ENCODE measurements around the gene FCMR.

FCMR gene

GRCh38 chr1:206900149-206900548, 21.6 kb downstream of the FCMR start:
- DNase-seq (ENCODE audit: low read depth, low spot score): no peak

- DNase-seq (ENCODE audit: low read depth, low spot score): no peak
Observed at GRCh38 chr1:206899717-206900116, 22.0 kb downstream of the FCMR start.

DNA sequence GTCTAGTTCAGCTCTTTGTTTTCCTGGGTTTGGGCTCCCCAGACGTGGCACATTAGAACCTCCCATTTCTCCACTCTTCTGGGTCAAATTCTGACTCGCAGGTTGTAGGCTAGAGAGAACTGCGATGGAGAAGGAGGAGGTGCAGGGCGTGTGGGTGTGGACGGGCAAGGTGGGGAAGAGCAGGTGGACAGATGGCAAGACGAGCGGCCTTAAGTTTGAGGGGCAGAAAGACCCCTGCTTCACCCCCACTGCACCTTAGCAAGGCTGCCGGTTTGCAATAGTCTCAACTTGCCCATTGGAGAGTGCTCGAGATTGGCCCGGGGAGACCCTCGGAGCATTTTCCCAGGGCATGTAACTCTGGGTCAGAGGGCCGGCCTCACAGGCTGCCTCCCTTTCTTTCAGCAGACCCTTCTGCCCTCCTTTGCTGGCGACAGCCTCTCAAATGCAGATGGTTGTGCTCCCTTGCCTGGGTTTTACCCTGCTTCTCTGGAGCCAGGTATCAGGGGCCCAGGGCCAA, 22.8 kb downstream of the FCMR start:
- DNase-seq (ENCODE audit: low read depth, low spot score): no peak

DNA sequence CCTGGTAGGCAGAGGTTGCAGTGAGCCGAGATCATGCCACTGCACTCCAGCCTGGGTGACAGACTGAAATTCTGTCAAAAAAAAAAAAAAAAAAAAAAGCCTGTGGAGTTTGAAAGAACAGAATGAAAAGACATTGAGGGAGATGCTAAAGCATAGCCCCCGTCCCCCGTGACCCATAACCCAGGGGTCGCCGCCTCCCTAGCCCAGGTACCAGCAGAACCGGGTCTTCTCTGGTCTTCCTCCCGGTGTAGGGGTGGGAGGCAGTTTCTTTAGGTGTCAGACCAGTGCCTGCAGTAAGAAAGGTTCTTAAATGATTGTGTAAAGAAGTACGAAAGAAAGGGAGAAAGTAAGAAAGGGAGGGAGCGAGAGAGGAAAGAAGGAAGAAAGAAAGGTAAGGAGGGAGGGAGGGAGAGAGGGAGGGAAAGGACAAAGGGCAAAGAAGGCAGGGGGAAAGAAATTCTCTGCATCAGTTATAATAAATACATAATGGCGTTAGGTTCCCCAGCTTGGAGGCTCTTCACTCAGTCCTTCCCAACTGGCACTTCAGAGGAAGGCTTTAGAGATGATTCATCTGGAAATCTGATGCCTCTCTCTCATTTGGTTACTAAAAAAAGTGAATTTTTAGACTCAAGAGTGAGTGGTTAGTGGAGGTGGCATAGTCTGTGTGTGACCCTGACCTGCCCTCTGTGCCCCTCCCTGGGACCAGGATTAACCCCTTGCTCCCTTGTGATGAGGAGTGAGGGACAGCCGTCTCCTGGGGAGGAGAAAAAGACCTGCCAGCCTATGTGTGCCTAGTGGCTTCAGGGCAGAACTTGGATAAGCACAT, 23.4 kb downstream of the FCMR start:
- DNase-seq (ENCODE audit: low read depth, low spot score): no peak

GRCh38 chr1:206897175-206897574, 24.6 kb downstream of the FCMR start, which contains the start of gene IL24:
Gene IL24, plus strand, starts transcription at chr1:206897443. Its CDS starts 390 bp downstream, at chr1:206897833.
- DNase-seq (ENCODE audit: low read depth, low spot score): no peak

DNA sequence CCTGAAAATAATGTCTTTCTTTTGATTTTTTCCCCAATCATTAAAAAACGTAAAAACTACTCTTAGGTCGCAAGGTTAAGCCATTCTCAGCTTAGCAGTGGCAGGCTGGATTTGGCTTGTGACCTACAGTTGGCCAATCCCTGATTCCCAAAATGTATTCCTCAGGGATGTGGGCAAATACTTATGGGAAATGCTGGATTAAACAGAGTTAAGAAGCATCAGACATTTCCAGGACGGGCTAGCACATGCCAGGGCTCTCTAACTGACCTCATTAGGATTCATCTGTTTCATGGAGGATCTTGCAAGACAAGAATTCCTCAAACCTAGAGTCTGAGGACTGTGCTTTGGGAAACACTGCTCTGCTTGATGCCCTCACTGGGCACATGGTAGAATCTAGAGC, 25.5 kb downstream of the FCMR start:
- DNase-seq (ENCODE audit: low read depth, low spot score): no peak

GRCh38 chr1:206895837-206896242, 25.9 kb downstream of the FCMR start:
- no peak for DNase-seq (ENCODE audit: low read depth, low spot score)

DNA sequence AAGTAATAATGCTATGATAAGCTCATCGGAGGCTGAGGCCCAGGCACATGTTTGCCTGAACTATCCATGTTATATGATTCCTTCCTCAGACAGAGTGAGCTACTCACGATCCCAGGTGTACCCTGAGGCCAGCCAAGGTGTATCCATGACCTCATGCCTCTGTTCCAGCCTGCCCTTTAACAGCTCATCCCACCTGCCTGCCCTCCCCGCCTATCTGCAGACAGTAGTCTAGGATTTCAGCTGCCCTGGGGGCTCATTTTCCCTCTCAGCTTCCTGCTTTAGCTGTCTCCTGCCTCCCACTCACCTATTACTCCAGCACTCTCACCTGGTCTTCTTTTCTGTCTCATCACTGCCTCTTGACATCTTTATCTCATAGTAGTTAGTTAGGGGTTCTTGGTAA, 26.4 kb downstream of the FCMR start:
- DNase-seq (ENCODE audit: low read depth, low spot score): no peak

- no peak for DNase-seq (ENCODE audit: low read depth, low spot score)
Observed at GRCh38 chr1:206893380-206893779, 28.4 kb downstream of the FCMR start.

- DNase-seq (ENCODE audit: low read depth, low spot score): no peak
Observed at GRCh38 chr1:206892351-206892984, 29.3 kb downstream of the FCMR start.

- no peak for DNase-seq (ENCODE audit: low read depth, low spot score)
Observed at GRCh38 chr1:206891412-206891811, 30.3 kb downstream of the FCMR start.

- DNase-seq (ENCODE audit: low read depth, low spot score): no peak
Observed at GRCh38 chr1:206890125-206891060, 31.3 kb downstream of the FCMR start.

DNA sequence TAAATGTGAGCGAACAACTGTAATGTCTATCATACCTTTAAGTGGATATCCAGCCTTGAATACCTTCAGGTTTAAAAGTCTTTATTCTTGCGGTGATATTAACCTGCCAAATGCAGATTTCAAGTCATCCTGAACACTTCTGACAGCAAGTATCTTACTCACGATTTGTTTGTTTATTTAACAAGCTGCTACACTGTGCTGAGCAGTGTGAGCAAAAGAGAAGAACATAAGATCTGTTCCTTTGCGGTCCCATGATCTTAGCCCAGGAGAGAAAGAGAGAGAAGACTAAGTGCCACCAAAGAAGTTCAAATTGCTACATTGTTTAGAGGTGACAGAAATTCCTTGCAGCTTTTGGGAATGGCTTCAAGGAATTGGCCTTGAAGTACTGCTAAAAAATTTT, 34.0 kb downstream of the FCMR start:
- DNase-seq (ENCODE audit: low read depth, low spot score): no peak

- DNase-seq (ENCODE audit: low read depth, low spot score): no peak
Observed at GRCh38 chr1:206886831-206887230, 34.9 kb downstream of the FCMR start.

DNA sequence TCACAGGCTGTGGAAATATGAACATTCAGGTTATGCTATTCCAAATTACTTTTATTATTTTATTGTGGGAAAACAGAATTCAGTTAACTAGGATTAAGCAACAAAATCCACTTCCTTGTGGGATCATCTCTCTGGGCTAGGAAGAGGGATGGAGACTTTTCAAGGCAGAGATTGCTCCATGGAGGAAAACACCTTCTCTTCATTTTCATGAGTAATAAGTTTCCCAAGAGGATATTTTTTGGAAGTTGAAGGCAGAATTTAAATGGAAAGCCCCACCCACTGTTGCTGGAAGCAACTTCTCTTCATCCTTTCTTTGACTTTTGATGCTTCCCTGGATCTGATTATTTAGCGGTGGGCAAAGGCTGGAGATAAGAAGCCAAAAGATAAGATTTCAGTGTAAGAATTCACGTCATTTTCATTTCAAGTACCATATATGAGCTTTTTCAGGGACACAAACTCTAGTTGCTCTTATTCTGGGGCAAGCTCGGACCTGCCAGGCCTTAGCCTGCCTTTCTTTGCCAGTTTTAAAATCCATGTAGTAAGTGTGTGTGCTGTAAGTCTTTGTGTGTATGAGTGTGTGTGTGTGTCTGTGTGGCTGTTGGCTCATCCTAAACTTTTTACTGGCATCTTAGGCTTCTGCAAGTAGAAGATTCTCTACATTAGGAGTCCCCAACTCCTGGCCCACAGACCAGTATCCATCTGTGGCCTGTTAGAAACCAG, 36.2 kb downstream of the FCMR start:
- no peak for DNase-seq (ENCODE audit: low read depth, low spot score)

- no peak for DNase-seq (ENCODE audit: low read depth, low spot score)
Observed at GRCh38 chr1:206883876-206884275, 37.9 kb downstream of the FCMR start.

DNA sequence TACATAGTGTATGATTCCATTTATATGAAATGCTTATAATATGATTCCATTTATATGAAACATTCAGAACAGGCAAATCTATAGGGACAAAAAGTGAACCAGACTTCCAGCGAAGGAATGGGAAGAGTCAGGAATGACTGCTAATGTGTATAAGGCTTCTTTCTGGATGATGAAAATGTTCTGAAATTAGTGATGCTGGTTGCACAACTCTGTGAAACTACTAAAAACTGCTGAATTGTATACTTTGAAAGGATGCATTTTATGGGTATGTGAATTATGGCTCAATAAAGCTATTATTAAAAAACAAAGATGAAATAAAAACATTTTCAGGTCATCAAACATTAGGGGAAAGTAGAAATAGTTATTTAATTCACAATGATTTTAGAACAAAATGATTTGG, 38.6 kb downstream of the FCMR start:
- no peak for DNase-seq (ENCODE audit: low read depth, low spot score)

DNA sequence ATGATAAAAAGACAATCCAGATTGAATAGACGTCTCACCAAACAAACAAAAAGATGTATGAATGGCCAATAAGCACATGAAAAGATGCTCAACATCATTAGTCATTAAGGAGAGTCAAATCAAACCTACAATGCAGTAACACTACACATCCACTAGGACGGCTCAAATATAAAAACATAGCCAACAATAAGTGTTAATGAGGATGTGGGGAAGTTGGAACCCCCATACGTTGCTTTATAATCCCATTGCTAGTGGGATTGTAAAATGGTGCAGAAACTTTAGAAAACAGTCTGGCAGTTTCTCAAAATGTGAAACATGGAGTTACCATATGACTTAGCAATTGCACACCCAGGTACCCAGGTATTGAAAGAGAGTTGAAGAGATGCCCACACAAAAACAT, 39.2 kb downstream of the FCMR start:
- DNase-seq (ENCODE audit: low read depth, low spot score): no peak

GRCh38 chr1:206880314-206880713, 41.4 kb downstream of the FCMR start:
- DNase-seq (ENCODE audit: low read depth, low spot score): no peak

GRCh38 chr1:206878456-206878855, 43.3 kb downstream of the FCMR start:
- DNase-seq (ENCODE audit: low read depth, low spot score): no peak

DNA sequence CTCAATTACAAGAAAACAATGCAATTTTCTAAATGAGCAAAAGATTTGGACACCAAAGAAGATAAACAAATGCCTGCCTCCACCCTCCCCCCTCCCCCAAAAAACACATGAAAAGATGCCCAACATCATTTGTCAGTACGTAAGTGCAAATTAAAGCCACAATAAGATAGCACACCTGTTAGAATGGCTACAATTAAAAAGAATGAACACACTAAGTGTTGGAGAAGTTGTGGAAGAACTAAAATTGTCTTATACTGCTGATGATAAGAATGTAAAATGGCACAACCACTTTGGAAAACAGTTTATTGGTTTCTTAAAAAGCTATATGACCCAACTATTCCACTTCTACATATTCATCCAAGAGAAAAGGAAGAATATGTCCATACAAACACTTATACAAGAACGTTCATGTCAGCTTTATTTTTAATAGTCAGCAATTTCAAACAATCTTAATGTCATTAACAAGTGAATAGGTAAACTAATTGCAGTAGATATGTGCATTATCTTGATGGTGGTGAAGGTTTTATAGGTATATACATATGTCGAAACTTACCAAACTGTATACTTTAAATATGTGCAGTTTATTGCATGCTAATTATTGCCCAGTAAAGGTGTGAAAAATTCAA, 45.9 kb downstream of the FCMR start:
- no peak for DNase-seq (ENCODE audit: low read depth, low spot score)
